Measurements from ENCODE around the gene SRPK2.

The SRPK2 gene

DNA sequence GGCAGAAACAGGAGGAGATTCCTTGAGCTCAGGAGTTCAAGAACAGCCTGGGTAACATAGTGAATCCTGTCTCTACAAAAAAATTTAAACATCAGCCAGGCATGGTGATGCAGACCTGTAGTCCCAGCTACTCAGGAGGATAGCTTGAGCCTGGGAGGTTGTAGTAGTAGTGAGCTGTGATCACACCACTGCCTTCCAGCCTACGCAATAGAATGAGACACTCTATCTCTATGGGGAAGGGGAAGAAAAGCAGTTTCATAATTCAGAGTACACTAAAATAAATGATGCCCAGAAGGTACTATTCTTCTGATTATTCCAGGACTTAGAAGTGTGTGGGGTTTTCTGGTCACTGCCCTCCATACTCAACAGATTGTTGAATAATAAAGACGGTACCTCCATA is 197.4 kb downstream of the SRPK2 start:
- no peak for DNase-seq (ENCODE audit: low read depth, low spot score)

DNA sequence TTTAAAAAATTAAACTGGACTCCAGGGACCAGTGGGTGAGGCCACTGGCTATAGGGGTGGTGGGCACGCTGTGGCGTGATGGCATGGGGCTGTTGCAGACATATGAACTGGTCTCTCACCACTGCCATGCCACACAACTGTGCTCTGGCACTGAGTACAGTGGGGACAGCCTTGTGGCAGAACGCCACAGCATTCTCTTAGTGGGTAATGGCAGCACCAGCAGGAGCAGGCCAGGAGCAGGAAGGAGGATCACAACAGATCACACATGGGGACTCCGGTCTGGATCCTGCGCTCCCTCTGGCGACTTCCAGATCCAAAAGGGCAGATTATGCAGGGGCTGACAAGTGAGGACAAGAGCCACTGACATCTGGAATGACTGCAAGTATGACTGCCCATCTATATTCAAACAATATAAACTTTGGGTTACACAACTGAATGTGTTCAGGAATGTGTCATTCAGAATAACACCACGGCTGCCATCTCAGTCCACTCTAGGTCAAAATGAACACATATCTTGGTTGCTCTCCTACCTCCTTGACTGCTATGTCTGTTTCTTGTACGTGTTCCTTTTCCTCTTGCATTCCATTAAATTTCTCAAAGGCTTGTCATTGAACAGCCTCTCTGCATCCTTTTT is 198.7 kb downstream of the SRPK2 start:
- DNase-seq (ENCODE audit: low read depth, low spot score), result no peak

DNA sequence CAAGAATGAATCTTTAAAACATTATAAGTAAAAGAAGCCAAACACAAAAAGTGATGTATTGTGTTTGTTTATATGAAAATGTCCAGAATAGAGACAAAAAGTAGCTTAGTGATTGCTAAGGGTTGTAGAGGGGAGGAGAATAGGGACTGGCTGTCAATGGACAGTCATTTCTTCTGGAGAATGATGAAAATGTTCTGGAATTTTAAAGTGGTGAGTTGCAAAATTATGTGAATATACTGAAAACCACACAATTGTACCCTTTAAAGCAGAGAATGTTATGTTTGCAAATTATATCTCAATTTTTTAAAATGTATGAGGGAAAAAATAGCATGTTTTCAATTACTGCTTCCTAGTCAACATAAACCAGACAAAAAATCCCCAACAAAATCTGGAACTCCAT is 200.5 kb downstream of the SRPK2 start:
- DNase-seq (ENCODE audit: low read depth, low spot score), result no peak

DNA sequence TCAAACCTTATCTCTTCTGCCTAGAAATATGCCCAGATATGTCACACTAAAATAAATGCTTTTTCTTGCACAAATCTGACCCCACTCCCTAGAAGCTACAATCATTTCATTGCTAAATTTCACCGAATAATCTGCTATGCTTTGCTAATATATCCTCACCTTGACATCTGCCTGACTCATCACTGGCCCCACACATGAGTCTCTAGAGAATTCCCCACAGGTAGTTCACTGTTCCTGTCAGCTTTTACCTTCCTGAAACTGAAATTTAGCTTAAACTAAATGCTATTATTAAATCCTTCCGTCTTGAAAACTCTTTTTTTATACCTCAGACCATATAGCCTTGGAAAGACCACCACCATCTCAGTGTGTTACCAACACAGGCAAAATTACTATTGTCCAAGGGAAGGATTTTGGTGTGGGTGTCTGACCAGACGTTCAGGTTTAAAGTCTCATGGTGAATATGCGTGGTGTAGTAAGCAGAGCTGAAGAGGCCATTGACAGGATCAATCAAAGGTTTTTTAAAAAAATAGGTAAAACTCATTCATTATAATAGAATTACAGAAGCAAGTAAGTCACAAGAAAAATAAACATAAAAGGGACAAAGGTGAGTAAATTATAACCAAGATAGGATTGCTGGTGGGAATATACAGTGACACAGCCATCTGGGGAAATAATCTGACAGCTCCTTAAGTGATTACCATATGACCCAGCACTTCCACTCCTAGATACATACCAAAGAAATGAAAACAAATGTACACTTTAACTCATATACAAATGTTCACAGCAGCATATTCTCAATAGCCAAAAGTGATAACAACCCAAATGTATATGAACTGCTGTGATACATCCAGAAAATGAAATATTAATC is 201.2 kb downstream of the SRPK2 start:
- no peak for DNase-seq (ENCODE audit: low read depth, low spot score)

DNA sequence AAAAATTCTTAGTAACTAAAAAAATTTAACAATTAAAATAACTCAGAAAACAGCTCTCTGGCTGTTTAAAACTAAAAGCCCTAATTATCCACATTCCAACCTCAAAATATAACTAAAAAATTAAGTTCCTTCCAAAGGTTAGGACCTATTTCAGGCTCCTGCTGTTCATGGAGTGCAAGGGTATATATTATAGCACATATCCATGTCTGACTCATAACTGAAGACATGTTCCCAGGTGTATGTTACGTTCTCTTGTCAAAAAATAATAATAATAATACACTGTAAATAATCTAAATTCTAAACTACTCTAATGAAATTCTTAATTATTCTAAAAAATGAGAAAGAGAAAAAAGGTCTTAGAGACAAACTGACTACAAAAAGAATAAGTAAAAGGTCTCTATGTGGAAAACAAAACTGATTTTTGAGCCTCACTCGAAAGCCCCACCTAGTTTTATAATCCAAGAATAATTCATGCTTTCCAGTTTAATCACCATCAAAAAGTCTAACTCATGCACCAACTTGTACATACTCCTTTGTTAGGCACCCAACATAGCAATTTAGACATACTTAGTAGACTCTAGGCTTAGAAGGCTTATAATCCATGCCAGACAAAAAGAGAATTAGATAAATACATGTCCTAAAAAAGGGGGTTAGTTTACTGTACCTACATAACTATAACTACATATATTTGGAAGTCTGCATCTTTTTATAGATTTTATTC is 203.3 kb downstream of the SRPK2 start:
- no peak for DNase-seq (ENCODE audit: low read depth, low spot score)

DNA sequence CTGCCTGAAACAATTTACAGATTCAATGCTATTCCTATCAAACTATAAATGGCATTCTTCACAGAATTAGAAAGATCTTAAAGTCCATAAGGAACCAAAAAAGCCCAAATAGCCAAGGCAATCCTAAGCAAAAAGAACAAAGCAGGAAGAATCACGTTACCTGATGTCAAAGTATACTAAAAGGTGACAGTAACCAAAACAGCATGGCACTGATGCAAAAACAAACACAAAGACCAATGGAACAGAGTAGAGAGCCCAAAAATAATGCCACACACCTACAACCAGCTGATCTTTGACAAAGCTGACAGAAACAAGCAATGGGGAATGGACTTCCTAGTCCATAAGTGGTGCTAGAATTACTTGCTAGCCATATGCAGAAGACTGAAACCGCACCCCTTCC is 208.7 kb downstream of the SRPK2 start:
- no peak for DNase-seq (ENCODE audit: low read depth, low spot score)

DNA sequence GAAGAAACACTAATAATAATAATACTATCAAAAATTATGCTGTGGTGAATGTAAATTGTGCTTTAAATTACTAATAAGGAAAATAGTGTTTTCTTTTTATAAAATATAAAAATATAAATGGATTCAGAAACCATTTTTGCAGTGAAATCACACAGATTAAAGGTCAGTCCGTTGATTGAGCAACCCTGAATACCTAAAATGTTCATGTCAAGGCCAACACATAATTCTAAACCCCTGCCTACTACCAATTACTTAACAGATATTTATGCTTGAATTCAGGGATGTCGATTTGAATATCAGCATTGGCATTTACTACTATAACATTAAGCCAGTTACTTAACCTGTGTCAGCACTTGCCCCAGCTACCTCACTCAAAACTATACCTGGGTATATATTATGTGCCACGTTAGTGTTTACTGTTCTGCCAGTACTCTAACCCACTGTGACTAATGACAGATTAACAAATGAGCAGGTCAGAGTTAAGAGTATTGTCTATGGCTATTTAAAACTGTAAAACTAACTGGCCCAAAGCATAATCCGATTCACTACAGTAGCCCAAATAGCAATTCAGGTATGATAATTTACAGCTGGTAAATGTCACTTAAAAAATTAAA is 209.7 kb downstream of the SRPK2 start:
- no peak for DNase-seq (ENCODE audit: low read depth, low spot score)

DNA sequence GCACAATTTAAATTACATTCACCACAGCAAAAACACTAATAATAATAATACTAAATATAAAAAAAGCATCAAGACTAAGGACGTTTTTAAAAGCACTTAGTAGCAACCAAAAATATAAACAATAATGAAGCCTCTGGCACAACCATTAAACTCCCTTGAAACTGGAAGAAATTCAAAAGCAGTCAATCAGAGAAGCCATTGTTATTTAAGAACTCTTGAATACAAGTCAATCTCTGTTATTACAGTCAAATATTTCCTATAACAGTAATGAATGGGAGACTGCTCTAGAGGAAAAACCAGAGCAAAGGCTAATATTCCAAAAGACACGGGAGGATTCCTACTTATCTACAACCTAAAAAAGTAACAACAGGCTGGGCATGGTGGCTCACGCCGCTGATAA is 210.5 kb downstream of the SRPK2 start:
- DNase-seq (ENCODE audit: low read depth, low spot score), result no peak

DNA sequence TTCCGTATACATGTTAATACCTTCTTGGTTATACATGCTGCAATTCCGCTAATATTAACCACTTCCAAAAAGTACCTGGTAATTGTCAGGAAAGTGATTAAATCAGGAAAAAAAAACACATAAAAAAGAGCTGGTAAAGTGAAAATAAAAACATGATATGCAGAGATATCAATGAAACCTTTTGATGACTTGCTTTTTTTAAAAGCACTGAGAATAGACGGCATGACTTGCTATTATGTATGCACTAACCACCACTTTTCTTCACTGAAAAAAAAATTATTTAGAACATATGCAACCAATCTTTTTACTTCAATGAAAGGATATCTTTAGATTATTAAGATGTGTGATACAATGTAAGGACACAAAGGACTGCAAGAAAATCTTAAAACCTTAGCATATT is 211.7 kb downstream of the SRPK2 start:
- DNase-seq (ENCODE audit: low read depth, low spot score), result no peak

DNA sequence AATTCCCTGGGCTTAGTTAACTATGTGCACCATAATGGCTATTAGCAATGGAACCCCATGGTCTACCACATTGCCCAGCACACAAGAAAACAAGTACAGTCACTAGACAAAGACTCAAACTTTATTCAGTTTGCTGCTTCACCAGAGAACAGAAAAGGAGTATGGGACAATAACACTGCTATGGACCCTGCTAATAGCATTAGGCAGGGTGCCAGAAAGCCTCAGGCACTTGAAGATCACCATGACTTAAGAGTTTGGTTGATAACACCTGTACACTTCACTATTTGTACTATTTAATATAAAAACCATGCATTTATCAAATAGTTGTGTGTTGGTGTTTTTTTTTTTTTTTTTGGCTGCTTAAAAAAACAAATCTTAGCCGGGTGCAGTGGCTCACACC is 215.1 kb downstream of the SRPK2 start:
- no peak for DNase-seq (ENCODE audit: low read depth, low spot score)

DNA sequence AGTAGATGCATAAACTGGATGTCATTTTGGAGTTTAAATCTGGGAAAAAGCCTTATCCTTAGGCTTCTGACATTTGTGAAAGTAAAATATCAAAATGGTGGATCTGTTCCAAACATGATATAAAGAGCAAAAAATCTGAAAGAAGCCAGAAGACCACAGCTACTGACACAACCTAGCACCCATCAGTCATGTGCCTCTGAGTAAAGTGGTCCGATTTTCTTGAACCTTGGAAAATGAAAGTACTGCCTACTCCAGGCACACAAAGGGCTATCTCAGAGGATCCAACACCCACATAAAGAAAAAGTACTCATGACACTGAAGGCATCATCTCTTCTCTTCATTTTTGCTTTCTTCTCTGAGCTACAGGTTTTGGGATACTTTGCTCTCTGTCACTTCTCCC is 224.0 kb downstream of the SRPK2 start:
- DNase-seq (ENCODE audit: low read depth, low spot score), result no peak

DNA sequence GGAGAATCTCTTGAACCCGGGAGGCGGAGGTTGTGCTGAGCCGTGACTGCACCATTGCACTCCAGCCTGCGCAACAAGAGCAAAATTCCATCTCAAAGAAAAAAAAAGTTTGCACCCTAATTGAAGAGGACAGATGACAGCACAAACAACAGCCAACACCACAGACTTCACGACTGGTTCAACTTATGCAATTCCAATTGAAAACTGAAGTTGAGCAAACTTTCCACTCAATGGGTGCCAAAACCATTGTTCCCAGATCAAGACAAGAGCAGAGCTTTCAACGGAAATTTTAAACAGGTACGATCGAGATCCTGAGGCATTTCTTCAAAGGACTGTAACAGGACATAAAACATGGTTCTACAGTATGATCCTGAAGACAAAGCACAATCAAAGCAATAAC is 225.0 kb downstream of the SRPK2 start:
- no peak for DNase-seq (ENCODE audit: low read depth, low spot score)

DNA sequence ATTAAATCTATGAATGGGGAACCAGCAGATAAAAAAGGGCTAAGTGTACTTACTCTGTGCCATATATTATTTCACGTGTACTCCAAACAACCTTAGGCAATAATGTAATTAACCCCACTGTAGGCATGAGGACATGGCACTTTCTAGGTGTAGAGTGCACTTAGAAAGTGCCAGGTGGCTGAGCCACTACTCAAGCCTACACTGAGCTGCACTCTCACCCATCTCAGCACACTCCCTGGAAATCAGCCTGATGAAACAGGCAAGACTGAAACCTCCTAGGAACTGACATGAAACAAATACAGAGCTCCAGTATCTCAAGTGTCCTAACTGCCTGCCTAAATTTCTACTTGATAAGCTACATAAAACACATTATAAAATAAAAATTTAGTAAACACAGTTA is 227.4 kb downstream of the SRPK2 start:
- DNase-seq (ENCODE audit: low read depth, low spot score), result no peak

DNA sequence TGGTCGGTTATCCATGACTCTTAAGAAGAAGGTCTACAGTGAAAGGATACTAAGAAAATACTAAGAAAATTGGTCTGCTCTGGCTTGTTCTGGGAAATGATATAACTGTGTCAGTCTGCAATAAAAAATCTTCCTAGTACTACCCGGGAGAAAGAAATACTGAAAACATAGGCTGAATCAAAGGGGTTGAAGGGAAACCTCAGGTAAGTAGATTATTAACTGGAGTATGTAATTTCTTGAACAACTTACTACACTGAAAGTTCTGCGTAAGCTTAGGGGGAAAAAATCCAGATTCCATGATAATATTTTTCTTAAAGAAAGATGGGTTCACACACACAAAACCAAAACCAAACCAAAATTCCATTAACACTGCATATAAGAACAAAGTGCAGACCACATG is 231.4 kb downstream of the SRPK2 start:
- no peak for DNase-seq (ENCODE audit: low read depth, low spot score)

DNA sequence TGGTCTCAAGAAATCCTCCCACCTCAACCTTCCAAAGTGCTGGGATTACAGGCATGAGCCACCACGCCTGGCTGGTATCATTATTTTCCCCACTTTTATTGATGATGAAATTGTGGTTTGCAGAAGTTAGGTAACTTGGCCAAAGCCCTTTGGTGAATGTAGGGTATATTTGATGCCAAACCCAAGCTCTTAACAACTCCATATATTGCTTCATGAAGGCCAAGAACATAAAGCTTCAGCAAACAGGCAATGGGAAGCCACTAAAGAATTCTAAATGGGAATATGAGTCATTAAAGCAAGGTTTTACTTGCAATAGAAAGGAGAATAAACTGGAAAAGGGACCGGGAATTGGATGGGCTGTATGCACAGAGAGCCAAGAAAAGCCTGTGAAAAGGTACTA is 232.0 kb downstream of the SRPK2 start:
- no peak for DNase-seq (ENCODE audit: low read depth, low spot score)

DNA sequence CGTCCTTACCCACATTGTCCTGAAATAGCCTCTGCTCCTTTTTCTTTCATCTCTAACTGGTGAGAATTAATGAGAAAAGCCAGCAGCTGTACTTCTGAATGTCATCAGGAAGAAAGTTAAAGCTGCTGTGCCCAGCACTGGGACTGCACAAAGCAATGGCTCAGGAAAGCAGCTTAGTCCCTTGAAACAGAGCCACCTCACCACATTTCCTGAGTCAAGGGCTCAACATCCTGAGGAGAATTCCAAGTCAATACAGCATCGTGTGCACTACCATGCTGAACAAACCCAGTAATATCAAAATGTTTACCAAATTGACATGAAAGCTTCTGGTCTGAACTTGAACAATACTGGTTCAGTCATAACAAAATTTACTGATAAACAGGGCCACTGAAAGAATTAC is 234.6 kb downstream of the SRPK2 start:
- DNase-seq (ENCODE audit: low read depth, low spot score), result no peak

DNA sequence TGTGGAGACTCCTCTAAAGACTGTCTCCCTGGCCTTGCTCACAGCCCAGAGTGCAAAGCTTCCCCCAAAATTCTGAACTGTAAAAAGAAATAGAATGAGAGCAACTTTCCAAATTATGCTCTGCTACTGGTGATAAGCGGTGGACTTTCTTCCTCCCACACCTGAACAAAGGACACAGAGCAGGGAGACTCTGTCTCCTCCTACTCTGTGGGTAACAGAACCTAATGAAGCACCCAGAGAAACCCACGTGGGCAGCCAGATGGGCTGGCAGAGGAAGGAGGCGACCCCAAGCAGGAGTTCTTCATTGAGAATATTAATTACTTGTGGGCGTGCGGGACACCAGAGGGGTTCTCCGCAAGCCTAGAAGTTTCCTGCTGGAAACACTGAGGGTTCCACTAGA is 235.2 kb downstream of the SRPK2 start:
- DNase-seq (ENCODE audit: low read depth, low spot score), result no peak

DNA sequence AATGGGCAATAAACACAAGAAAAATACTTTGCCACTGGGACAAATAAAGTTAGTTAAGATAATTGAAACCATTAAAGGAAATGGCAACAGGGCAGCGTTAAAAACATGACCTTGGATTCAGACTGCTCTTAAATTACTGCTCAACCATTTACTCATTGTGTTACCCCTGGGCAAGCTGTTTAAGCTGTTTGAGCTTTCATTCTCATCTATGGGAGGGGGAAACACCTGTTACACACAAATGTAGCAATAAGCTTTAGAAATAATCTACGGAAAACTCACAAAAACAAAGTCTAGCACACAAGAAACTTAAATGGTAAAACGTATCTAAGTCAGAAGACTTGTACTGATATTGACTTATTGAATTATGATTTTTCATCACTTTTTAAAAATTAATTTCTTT is 237.6 kb downstream of the SRPK2 start:
- DNase-seq (ENCODE audit: low read depth, low spot score), result no peak

DNA sequence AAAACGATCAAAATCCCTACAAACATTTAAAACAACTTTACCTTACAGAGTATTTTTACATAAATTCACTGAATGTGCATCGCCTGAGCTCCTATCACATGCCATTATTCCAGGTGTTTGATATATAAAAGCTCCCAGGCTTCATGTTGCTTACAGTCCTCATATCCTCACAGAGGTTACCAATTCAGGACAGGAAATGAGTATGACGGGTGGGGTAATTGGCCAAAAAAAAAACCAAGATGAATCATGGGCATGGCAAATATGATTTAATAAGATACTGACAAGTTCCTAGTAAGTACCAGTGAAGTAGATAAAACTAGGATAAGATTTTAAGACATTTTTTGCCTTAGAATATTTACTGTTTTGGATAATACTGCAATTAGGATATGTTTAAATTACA is 238.9 kb downstream of the SRPK2 start:
- DNase-seq (ENCODE audit: low read depth, low spot score), result no peak

DNA sequence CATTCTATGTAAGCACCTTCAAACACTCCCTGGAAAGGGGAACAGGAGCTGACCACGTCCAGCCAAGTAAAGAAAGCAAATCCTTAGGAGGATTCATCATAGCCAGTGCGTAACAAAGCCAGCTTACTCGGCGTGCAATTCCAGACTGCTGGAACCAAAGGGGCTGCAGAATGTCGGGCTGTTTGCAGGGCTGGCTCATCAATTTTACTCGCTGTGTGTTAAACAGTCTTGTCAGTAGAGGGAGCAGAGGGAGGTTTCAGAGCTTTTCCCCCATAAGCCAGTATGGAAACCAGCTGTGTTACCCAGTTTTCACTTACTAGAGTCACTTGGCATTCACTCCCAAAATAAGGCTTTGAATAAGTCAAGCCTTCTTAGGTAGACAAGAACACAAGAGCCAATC is 247.7 kb downstream of the SRPK2 start:
- DNase-seq (ENCODE audit: low read depth, low spot score), result peak; percentile 56

DNA sequence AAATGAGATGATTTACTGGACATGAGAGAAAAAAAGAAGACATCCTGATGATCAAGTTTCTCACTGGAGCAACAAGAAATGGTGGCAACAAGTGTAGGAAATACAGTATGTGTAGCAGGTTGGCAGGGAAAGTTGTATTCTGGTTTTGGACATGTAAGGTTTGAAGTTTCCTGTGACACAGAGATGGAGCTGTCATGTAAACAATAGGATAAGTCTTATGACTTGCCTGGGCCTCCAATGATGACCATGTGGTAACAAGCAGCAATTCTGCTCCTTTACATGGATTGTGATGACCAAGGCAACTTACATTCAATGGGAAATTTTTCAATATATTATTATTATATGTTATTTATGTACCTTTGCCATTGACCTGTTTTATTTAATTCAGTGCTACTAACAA is 249.3 kb downstream of the SRPK2 start:
- DNase-seq (ENCODE audit: low read depth, low spot score), result no peak

DNA sequence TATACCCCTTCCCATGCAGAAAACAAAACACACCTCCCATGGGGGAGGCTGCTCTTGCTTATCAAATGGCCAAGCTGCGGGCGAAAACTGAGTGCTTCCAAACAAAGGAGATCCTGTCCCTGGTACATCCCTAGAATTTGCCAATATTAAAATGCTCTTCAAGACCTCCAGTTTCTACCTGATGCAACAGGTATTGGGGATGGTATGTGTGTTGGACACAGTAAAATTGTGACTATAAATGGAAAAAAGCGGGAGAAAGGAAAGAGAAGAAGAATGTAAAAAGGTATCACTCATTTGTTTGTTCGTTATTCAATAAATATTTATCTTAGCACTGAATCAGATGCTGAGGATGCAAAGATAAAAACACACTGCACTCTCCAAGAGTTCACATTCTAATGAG is 250.8 kb downstream of the SRPK2 start:
- no peak for DNase-seq (ENCODE audit: low read depth, low spot score)
